ENCODE data around the gene FBXL17. TPM values are rescaled to one million over a fixed set of nuclear protein-coding genes. Genes with fewer than 3 reads are reported as not detected.

FBXL17 gene
- polyA plus RNA-seq, 2 of the 4 experiments (the other 2 are of a cell fraction), result 8.7 to 9.1 TPM

GRCh38 chr5:107951309-107951708, 430.6 kb downstream of the FBXL17 start:
- H3K4me2 ChIP-seq, result no peak overlapping the region
- H3K9me3 ChIP-seq, result no peaks in the 10 kb centered on the region
- no peak for FAIRE-seq
- TF ChIP-seq CTCF (IDR thresholded peaks at IDR 0.05), result no peak
- no peak for TF ChIP-seq CBX8 (IDR thresholded peaks at IDR 0.05)
- no peak for TF ChIP-seq NPAS2 (CRISPR knock-in tag; IDR thresholded peaks at IDR 0.05; ENCODE audit: borderline replicate concordance)
- TF ChIP-seq, protein P1, sequence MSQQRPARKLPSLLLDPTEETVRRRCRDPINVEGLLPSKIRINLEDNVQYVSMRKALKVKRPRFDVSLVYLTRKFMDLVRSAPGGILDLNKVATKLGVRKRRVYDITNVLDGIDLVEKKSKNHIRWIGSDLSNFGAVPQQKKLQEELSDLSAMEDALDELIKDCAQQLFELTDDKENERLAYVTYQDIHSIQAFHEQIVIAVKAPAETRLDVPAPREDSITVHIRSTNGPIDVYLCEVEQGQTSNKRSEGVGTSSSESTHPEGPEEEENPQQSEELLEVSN (IDR thresholded peaks at IDR 0.05; ENCODE audit: borderline replicate concordance, low read depth), result no peak
- no peak for DNase-seq (ENCODE audit: low read depth in 1 of 2, low spot score in 1 of 2)
- H3K4me3 ChIP-seq, result no peak overlapping the region
- H3K27ac ChIP-seq, result no peak overlapping the region
- no peaks in the 10 kb centered on the region for H3K4me1 ChIP-seq
- POLR2A ChIA-PET, result no interaction called here
- whole genome bisulfite sequencing (ENCODE audit: missing lambda C conversion rate), result 62% methylated on average over 3 of the region's 3 CpGs
- CTCF ChIA-PET, result no interaction called here
- no peak for ATAC-seq

DNA sequence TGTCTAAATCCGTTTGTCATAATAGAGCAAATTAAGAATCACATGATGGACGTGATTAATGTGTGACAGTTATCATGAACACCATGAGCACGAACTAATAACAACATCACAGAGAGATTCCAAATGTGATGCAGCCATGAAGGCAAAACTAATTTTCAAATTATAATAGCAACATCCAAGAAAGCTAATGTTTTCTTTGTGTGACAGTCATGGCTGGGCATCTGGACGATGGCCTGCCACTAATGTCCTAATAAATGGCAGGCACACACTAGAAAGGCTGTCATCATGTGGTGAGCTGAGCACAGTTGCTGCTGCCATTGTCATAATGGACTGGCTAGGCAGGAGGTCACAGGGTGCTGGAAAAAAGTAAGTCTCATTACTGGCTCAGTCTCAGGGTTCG, 431.1 kb downstream of the FBXL17 start:
- 75% methylated on average over 5 of the region's 5 CpGs for WGBS (ENCODE audit: missing lambda C conversion rate)
- ATAC-seq, result no peak
- Histone ChIP-seq H3K4me1 (no peaks in the 10 kb centered on the region), H3K4me3 (no peak overlapping the region), H3K9me3 (no peaks in the 10 kb centered on the region), H3K27ac (no peak overlapping the region), H3K4me2 (no peak overlapping the region)
- POLR2A ChIA-PET, result no interaction called here
- DNase-seq (ENCODE audit: low read depth in 1 of 2, low spot score in 1 of 2), result no peak
- peak; percentile 18 for FAIRE-seq
- CTCF ChIA-PET, result interaction anchor here (0.7 kb wide), 1 partner anchor 21 kb away, joined by 3 read pairs; no protein-coding TSS in a partner anchor
- TF ChIP-seq PBX3 (IDR thresholded peaks at IDR 0.05) (no peak), HOXB5 (CRISPR knock-in tag; IDR thresholded peaks at IDR 0.05) (no peak), CBX2 (IDR thresholded peaks at IDR 0.05; ENCODE audit: borderline replicate concordance, low read depth) (no peak), EHMT2 (IDR thresholded peaks at IDR 0.05; ENCODE audit: low read depth) (no peak), ESRRA (IDR thresholded peaks at IDR 0.05; ENCODE audit: borderline replicate concordance, low read length) (no peak), CBX8 (IDR thresholded peaks at IDR 0.05) (no peak), SMC3 (IDR thresholded peaks at IDR 0.05) (no peak), TFCP2L1 (CRISPR knock-in tag; IDR thresholded peaks at IDR 0.05) (no peak), TP53 (CRISPR knock-in tag; IDR thresholded peaks at IDR 0.05) (no peak), RARB (CRISPR knock-in tag; IDR thresholded peaks at IDR 0.05) (no peak), KDM1A (IDR thresholded peaks at IDR 0.05; ENCODE audit: low read depth) (no peak), MAFK (IDR thresholded peaks at IDR 0.05; ENCODE audit: partially characterized antibody) (no peak)
- TF ChIP-seq, protein P1 (IDR thresholded peaks at IDR 0.05; ENCODE audit: borderline replicate concordance, low read depth), result no peak

GRCh38 chr5:107949688-107950341, 432.1 kb downstream of the FBXL17 start:
- ChIA-PET CTCF (interaction anchor here (0.6 to 0.7 kb wide), 2 partner anchors 22 to 251 kb away, joined by 3 to 4 read pairs; no protein-coding TSS in a partner anchor), POLR2A (no interaction called here)
- 75% methylated on average over 6 of the region's 6 CpGs for WGBS (ENCODE audit: missing lambda C conversion rate)
- Histone ChIP-seq H3K4me1 (no peaks in the 10 kb centered on the region), H3K4me2 (no peak overlapping the region), H3K27ac (no peak overlapping the region), H3K9me3 (no peaks in the 10 kb centered on the region), H3K4me3 (no peak overlapping the region)
- ATAC-seq (no peak), FAIRE-seq (no peak), DNase-seq (ENCODE audit: low read depth in 1 of 2, low spot score in 1 of 2) (no peak)
- no peak for TF ChIP-seq PHF8 (IDR thresholded peaks at IDR 0.05; ENCODE audit: borderline replicate concordance, low read depth)
- TF ChIP-seq HOXA7 (CRISPR knock-in tag; IDR thresholded peaks at IDR 0.05), result no peak
- no peak for TF ChIP-seq KDM1A (IDR thresholded peaks at IDR 0.05; ENCODE audit: low read depth)
- TF ChIP-seq, protein P2, sequence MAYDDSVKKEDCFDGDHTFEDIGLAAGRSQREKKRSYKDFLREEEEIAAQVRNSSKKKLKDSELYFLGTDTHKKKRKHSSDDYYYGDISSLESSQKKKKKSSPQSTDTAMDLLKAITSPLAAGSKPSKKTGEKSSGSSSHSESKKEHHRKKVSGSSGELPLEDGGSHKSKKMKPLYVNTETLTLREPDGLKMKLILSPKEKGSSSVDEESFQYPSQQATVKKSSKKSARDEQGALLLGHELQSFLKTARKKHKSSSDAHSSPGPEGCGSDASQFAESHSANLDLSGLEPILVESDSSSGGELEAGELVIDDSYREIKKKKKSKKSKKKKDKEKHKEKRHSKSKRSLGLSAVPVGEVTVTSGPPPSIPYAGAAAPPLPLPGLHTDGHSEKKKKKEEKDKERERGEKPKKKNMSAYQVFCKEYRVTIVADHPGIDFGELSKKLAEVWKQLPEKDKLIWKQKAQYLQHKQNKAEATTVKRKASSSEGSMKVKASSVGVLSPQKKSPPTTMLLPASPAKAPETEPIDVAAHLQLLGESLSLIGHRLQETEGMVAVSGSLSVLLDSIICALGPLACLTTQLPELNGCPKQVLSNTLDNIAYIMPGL (CRISPR knock-in tag; IDR thresholded peaks at IDR 0.05; ENCODE audit: borderline replicate concordance), result no peak
- TF ChIP-seq BHLHE40 (IDR thresholded peaks at IDR 0.05; ENCODE audit: low read depth, low read length), result no peak
- TF ChIP-seq, protein P3, sequence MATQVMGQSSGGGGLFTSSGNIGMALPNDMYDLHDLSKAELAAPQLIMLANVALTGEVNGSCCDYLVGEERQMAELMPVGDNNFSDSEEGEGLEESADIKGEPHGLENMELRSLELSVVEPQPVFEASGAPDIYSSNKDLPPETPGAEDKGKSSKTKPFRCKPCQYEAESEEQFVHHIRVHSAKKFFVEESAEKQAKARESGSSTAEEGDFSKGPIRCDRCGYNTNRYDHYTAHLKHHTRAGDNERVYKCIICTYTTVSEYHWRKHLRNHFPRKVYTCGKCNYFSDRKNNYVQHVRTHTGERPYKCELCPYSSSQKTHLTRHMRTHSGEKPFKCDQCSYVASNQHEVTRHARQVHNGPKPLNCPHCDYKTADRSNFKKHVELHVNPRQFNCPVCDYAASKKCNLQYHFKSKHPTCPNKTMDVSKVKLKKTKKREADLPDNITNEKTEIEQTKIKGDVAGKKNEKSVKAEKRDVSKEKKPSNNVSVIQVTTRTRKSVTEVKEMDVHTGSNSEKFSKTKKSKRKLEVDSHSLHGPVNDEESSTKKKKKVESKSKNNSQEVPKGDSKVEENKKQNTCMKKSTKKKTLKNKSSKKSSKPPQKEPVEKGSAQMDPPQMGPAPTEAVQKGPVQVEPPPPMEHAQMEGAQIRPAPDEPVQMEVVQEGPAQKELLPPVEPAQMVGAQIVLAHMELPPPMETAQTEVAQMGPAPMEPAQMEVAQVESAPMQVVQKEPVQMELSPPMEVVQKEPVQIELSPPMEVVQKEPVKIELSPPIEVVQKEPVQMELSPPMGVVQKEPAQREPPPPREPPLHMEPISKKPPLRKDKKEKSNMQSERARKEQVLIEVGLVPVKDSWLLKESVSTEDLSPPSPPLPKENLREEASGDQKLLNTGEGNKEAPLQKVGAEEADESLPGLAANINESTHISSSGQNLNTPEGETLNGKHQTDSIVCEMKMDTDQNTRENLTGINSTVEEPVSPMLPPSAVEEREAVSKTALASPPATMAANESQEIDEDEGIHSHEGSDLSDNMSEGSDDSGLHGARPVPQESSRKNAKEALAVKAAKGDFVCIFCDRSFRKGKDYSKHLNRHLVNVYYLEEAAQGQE (IDR thresholded peaks at IDR 0.05), result no peak
- no peak for TF ChIP-seq HEYL (CRISPR knock-in tag; IDR thresholded peaks at IDR 0.05)
- no peak for TF ChIP-seq RARB (CRISPR knock-in tag; IDR thresholded peaks at IDR 0.05)
- no peak for TF ChIP-seq ZC3H11A (IDR thresholded peaks at IDR 0.05)
- no peak for TF ChIP-seq KDM5A (IDR thresholded peaks at IDR 0.05)
- no peak for TF ChIP-seq CEBPB (IDR thresholded peaks at IDR 0.05)

Data from A549 (cell line).